ENCODE data around the gene CCN6. TPM values are rescaled to one million over a fixed set of nuclear protein-coding genes. Genes with fewer than 3 reads are reported as not detected.
A peak's percentile ranks its signal among the peaks of the same experiment; 100 is the strongest.
"Not testable (repeated sequence)": the region's sequence is repeated elsewhere in the genome, so short reads cannot be mapped to it uniquely, and the experiment has no call there.

Gene CCN6
- total RNA-seq, 1 donor from 2014 or later: 0.39 TPM

GRCh38 chr6:112030206-112030960, 23.5 kb upstream of the CCN6 start:
- DNase-seq: peak; percentile 69

DNA sequence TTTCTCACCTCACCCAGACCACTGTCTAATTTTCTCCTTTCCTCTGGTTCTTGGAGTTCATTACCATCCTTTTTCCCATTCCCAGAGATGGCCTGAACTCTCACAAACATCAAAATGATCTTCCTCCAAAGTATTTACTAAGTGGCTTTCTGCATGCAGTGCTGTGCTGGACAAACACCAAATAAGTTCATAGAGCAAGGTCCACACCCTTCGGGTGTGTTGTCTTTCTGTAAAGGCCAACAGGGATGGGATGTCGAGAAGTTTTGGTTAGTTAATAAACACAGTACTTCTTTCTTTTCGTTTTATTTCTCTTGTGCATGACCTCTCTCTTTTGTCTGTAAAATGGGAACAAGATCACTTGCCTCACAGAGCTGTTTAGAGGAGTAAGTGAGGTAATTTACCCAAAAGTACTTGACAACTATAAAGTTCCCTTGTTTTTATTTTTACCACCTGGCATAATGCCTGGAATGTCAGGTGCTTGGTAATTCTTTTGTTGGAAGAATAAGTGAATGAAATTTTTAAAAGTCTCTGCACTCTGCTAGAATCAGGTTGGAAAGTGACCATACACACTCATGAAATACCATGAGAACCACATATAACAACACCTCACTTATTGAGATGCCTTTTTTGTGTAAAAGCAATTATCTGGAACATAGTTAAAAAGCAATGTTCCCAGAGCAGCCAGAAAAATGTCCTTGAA, 22.8 kb upstream of the CCN6 start:
- peak; percentile 60 for DNase-seq

GRCh38 chr6:112031960-112032359, 21.9 kb upstream of the CCN6 start:
- no peak for DNase-seq

- DNase-seq: no peak
These were observed 21.2 kb upstream of the CCN6 start for GRCh38 chr6:112032728-112033127.

DNA sequence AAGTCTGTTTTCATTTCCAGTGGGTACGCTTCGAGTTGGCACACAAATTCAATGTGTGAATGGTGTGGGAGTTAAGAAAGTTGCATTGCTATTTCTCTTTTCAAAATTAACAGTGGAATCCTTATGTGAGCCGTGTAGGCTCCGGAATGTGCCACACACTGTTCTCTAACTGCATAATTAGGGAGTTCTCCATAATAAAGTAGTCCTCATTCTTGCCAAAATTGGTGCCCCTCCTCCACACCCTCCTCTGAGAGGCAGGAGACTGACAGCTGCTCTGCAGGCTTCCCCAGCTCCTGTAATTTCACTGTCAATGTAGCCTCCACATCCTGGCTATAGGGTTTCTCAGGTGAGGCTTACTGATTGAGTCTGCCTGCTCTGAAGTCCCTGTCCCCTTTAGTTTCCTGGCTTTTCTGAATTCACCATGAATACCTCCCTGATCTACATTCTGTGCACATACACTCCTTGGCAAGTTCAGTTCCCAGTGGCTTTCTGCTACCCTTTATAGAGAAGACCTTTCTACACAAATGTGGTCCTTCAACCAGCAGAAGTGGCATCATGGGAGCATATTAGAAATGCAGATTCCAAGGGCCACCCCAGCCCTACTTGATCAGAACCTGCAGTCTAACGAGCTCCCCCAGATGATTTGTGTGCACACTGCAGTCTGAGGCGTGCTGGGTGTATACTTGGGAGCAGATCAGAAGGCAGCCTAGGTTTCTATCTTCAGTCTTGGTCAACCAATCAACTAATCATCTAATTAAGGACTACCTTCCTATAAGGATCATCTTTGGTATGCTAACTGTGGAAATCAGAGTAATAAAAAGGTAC, 19.9 kb upstream of the CCN6 start:
- DNase-seq: no peak

- no peak for DNase-seq
These were observed 19.3 kb upstream of the CCN6 start for GRCh38 chr6:112034616-112034995.

DNA sequence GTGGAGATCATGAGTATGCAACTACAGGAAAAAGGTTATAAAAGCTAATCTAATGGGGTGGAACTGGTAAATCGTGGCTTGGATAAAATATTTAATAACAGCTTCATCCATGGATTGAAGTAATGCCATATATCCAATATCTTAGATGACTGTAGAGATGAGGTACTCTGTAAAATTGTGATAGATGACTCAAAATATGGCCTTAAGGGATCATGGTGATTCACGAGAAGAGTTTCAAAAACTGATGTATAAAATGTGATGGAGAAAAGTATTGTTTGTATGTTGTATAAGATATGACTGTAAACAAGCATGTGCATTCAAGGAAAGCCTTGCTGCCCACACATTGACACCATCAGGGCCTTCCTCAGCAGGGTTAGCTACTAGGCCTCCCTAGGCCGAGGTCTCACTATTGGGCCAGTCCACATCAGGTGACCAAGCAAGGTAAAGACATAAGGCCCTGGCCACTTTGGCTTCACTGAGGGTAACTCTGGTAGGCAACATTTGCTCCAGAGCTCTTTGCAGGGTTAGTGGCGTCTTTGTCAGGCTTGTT, 17.7 kb upstream of the CCN6 start:
- DNase-seq: no peak

DNA sequence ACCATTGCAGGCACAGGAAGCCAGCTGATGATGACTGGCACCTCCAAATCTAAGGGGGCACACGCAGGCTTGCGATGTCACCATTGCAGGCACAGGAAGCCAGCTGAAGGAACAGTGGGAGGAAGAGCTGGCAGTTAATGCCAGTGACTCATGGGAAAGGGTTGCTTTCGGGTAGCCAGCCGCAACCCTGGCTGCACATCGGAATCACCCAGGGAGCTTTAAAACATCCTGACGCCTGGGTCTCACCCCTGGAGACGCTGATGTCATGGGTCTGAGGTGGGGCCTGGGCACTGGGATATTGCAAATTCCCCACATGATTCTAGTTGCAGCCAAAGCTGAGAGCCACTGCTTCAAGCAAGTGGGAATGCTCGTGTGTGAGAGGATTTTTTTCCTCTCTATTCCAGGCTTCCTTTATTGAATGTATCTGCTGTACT, 16.1 kb upstream of the CCN6 start:
- no peak for DNase-seq

DNA sequence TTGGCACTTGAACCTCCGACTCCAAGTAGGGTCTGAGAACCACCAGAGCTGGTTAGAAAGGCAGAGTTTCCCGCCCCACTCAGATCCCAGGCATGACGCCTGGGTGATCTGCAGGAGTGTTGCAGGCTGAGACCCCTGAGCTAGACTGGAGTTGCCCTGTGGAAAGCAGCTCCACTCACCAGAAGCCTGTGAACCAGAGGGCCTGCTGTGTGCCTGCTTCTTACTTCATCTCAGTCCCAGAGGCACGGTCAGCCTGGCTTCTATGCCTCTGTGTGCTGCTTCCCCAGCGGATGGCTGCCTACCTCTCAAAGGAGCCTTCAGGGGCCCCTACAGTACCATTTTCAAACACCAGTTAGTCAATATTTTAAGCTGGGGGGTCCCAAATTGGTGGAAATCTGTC, 15.6 kb upstream of the CCN6 start:
- no peak for DNase-seq

DNA sequence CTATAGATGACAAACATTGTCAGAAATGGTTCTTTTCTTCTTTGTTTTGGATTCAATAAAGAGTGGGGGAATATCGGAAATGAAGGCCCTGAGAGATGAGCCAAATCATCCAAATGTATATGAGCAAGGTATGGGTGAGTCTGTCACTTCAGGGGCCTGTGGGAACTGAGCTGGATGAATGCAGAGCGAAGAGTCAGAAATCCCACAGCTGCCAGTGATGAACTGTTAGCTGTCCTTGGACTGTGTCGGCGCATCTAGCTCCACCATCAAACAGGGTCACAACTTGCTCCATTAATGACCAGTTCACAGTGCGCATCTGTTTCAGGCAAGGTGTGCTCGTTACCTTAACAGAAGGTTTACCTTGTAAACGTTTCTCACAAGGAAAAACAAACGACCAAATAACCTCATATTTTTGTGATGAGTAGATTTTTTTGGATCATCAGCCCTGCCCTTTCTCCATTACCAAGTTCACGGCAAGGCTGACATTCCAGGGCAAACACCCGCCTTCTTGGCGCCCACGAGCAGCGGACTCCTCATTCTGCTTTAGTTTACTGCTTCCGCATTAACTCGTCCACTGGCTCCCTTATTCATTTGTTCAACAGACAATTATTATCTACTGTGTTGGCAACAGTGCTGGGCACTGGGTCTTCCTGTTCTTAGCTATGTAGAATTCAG, 15.0 kb upstream of the CCN6 start:
- no peak for DNase-seq

DNA sequence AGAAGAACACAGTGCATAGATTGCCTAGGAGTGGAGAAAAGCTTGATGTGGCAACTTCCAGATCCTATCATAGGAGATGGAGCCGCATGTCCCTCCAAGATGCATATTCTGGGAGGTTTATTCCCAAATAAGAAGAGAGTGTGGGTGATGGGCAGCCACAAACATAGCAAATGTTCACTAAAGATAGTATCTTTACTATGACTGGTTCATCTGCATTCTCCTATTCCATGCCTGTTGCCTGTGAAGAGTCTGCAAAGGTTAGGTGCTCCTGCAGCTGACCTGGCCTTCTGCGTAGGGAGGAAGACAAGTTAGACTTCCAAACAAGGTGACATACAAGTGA, 14.5 kb upstream of the CCN6 start:
- DNase-seq: no peak

- no peak for DNase-seq
These were observed 12.9 kb upstream of the CCN6 start for GRCh38 chr6:112040956-112041355.

- no peak for DNase-seq
These were observed 12.4 kb upstream of the CCN6 start for GRCh38 chr6:112041535-112041934.

DNA sequence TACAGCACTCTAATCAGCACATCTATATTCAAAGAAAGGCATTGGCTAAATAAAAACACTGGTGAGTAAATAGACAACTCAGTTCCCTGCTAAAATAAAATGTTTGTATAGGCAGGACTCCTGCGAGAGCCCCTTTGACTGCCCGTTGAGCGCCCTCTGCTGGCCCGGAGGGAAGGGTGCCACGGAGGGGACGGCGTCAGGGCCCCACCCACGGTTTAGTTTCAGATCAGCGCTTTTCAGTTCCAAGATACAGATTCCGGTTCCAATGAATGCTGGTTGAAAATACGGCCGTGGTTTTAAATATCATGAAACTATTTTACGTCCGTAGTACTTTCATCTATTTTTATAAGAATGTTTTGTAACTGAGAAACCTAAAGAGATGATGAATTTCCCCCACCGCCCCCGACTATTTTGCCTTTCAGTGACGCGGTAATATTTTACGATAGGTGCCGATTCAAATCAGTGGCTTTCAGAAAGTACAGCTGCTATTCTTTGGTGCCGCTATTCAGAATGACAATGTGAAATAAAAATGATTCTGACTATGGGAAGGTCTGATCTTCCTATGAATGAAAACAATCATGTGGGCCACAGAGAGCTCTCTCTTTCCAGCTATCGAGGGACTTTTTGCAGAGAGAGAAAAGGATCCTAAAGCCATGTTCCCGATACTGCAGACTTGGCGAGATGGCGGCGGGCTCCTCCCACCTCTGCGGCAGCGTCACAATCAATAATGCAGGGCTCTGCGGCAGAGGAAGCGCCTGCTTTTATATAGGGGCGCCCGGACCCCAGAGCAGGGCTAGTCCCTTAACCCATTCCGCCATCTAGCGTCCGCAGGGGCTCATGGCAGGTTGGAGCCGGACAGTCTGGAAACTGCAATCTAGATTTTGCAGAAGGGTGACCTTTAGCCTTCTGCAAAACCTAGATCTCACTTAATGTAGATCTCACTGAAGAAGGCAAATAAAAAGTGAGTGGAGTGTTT, 10.6 kb upstream of the CCN6 start:
- DNase-seq: peak; percentile 96

DNA sequence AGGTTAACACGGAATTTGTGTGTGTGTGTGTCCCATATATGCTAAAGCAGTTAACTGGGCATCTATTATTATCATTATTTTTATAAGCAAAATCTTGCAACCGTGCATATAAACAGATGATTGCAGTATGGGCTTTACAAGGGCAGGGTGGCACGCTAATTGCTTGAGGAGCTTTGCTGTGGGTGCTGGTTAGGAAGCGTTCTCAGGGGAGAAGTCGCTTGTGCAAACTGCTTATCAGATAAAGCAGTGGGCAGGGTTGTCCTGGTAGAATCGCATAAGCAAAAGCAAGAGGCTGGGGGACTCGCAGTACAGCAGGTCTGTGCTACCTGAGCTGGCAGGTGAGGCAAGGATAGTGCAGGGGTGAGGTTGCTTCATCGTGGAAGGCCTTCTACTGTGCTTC, 9.7 kb upstream of the CCN6 start:
- no peak for DNase-seq

DNA sequence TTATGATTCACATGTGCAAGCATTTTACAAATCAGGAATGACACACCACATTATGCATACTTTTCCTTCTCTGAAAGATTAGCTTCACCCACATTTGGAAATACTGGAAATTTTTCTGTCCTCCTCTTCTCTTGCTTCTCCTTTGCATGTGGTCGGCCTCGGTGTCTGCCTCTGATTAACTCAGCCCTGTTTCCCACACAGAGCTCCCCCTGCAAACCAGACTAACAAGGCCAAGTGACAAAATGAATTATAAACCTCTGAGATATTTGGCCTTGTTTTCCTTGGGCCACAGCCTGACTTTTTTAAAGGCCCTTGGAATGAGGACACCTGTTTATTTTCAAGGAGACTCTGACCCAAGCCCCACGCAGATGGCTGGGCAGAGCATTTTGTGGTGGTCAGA, 9.0 kb upstream of the CCN6 start:
- peak; percentile 67 for DNase-seq

DNA sequence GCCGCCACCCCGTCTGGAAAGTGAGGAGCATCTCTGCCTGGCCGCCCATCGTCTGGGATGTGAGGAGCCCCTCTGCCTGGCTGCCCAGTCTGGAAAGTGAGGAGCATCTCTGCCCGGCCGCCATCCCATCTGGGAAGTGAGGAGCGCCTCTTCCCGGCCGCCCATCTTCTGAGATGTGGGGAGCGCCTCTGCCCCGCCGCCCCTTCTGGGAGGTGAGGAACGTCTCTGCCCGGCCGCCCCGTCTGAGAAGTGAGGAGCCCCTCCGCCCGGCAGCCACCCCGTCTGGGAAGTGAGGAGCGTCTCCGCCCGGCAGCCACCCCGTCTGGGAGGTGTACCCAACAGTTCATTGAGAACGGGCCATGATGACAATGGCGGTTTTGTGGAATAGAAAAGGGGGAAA, 6.4 kb upstream of the CCN6 start:
- DNase-seq: not testable (repeated sequence)

- DNase-seq: no peak
These were observed 4.7 kb upstream of the CCN6 start for GRCh38 chr6:112049026-112049799.

GRCh38 chr6:112049996-112050395, 3.9 kb upstream of the CCN6 start:
- no peak for DNase-seq

GRCh38 chr6:112050429-112050828, 3.5 kb upstream of the CCN6 start:
- no peak for DNase-seq

Data from skin of body (tissue), 2 donors.